GM12878 (cell line): Measurements from ENCODE around the gene TARBP2. TPM values are rescaled to one million over a fixed set of nuclear protein-coding genes. Genes with fewer than 3 reads are reported as not detected.
A peak's percentile ranks its signal among the peaks of the same experiment; 100 is the strongest.

ENCODE experiments used
- ATAC-seq: fragments of 200-7000 bp; cut with Tn5 transposase; 3 replicates; pipeline ENCODE4 v1.9.1; 2020; ENCODE audit warnings: mild to moderate bottlenecking, moderate library complexity
- BruUV-seq: library from RNA; stranded (reverse); fragments of 400-500 nt; replicated peaks from 2 replicates; lab custom pipeline; 2021; lab: Mats Ljungman, UMichigan
- CTCF ChIA-PET: fragments of 300-600 bp; sonication (Branson Sonifier 250); formaldehyde crosslinking; extraction: SDS; loops from one replicate; lab custom pipeline; 2021; ENCODE audit warnings: inconsistent platforms; lab: Yijun Ruan, JAX
- POLR2A ChIA-PET: fragments of 350-600 bp; formaldehyde crosslinking; extraction: SDS; loops from one replicate; lab custom pipeline; 2021; ENCODE audit warnings: inconsistent platforms; lab: Charles Lee
- RAD21 ChIA-PET: fragments of 300-600 bp; sonication (Branson Sonifier 250); formaldehyde crosslinking; loops from one replicate; lab custom pipeline; 2023; ENCODE audit warnings: antibody characterized with exemption; ENCODE audit not compliant: unreplicated experiment; lab: Charles Lee
- SMC1A ChIA-PET: fragments of 300-600 bp; sonication (Branson Sonifier 250); formaldehyde crosslinking; loops from one replicate; lab custom pipeline; 2023; ENCODE audit not compliant: unreplicated experiment, uncharacterized antibody; lab: Charles Lee
- DNase-seq: peaks from one replicate; pipeline ENCODE4 v3.0.0-alpha.2; 2011; ENCODE audit warnings: low read depth, low spot score
- FAIRE-seq: peaks from 3 replicates; lab custom pipeline; 2011; peaks lifted over from hg19 to GRCh38; lab: Jason Lieb, UNC
- H2AFZ ChIP-seq: 2 replicates; pipeline ENCODE4 v1.6.0; 2011; ENCODE audit warnings: low read depth, low read length, control low read depth; ENCODE audit not compliant: control insufficient read depth
- H3K27ac ChIP-seq: 2 replicates; pipeline ENCODE4 v1.5.1; 2011; ENCODE audit warnings: control low read depth; ENCODE audit not compliant: control insufficient read depth, insufficient read depth
- H3K27me3 ChIP-seq, 2 experiments: replicated peaks in 1 of 2; 2 replicates each; pipeline versions ENCODE4 v1.6.0 to v1.6.1; 2011; ENCODE audit warnings: low read length in 1 of 2; ENCODE audit not compliant: control insufficient read depth in 2 of 2, insufficient read depth in 2 of 2
- H3K36me3 ChIP-seq, 2 experiments: 2 replicates each; pipeline ENCODE4 v1.5.1; 2011; ENCODE audit warnings: low read length in 1 of 2; ENCODE audit not compliant: control insufficient read depth in 2 of 2, insufficient read depth in 2 of 2
- H3K4me1 ChIP-seq: 2 replicates; pipeline ENCODE4 v1.6.1; 2011; ENCODE audit warnings: mild to moderate bottlenecking, low read length, moderate library complexity, mixed read lengths; ENCODE audit not compliant: control insufficient read depth, insufficient read depth
- H3K4me2 ChIP-seq: 2 replicates; pipeline ENCODE4 v1.6.0; 2011; ENCODE audit warnings: control low read depth; ENCODE audit not compliant: control insufficient read depth, insufficient read depth
- H3K4me3 ChIP-seq: fragments of 200-600 bp; sonication (generic); 2 replicates; pipeline ENCODE4 v1.5.1; 2016
- H3K79me2 ChIP-seq: 2 replicates; pipeline ENCODE4 v1.6.0; 2011; ENCODE audit warnings: low read length; ENCODE audit not compliant: control insufficient read depth, insufficient read depth
- H3K9ac ChIP-seq: 2 replicates; pipeline ENCODE4 v1.8.0; 2011; ENCODE audit warnings: low read length, control low read depth, mixed read lengths; ENCODE audit not compliant: control insufficient read depth, insufficient read depth
- H3K9me3 ChIP-seq: replicated peaks from 3 replicates; pipeline ENCODE4 v1.5.1; 2011; ENCODE audit warnings: mild to moderate bottlenecking, low read length; ENCODE audit not compliant: control insufficient read depth, insufficient read depth
- H4K20me1 ChIP-seq: 2 replicates; pipeline ENCODE4 v1.6.0; 2011; ENCODE audit not compliant: control insufficient read depth, insufficient read depth
- ASH2L ChIP-seq: fragments of 300-600, 200-600 bp; sonication (generic); IDR thresholded peaks from 2 replicates; pipeline ENCODE4 v1.6.1; 2017; ENCODE audit warnings: low read depth, mild to moderate bottlenecking, borderline replicate concordance
- EP300 ChIP-seq, 2 experiments: fragments of 150-350 bp in 1 of 2; IDR thresholded peaks; 2 replicates each; pipeline ENCODE4 v1.6.1; 2011 to 2012; ENCODE audit warnings: low read depth in 2 of 2, low read length in 2 of 2, borderline replicate concordance in 1 of 2, improper control_type of control experiment in 1 of 2, inconsistent platforms in 1 of 2; ENCODE audit not compliant: control insufficient read depth in 1 of 2
- JUND ChIP-seq: IDR thresholded peaks from 2 replicates; pipeline ENCODE4 v1.6.1; 2012; ENCODE audit warnings: low read depth, mild to moderate bottlenecking, low read length, improper control_type of control experiment, moderate library complexity
- KLF5 ChIP-seq: fragments of 450-650 bp; IDR thresholded peaks from 2 replicates; pipeline ENCODE4 v1.6.1; 2014; ENCODE audit warnings: mild to moderate bottlenecking; ENCODE audit not compliant: partially characterized antibody
- MTA3 ChIP-seq: IDR thresholded peaks from 2 replicates; pipeline ENCODE4 v1.6.1; 2012; ENCODE audit warnings: low read length, inconsistent platforms, borderline replicate concordance
- NFYB ChIP-seq: IDR thresholded peaks from 2 replicates; pipeline ENCODE4 v1.6.1; 2011; ENCODE audit warnings: low read depth, mild to moderate bottlenecking, low read length, improper control_type of control experiment, moderate library complexity; ENCODE audit not compliant: insufficient read depth
- POLR2AphosphoS5 ChIP-seq: IDR thresholded peaks from 2 replicates; pipeline ENCODE4 v1.6.1; 2011; ENCODE audit warnings: mild to moderate bottlenecking, low read length, inconsistent platforms
- POU2F2 ChIP-seq: IDR thresholded peaks from 3 replicates; pipeline ENCODE4 v1.6.1; 2011; ENCODE audit warnings: low read depth, mild to moderate bottlenecking, low read length, borderline replicate concordance
- RELA ChIP-seq: fragments of 450-650 bp; IDR thresholded peaks from 2 replicates; pipeline ENCODE4 v1.8.0; 2014; ENCODE audit warnings: borderline replicate concordance; ENCODE audit not compliant: partially characterized antibody
- SIN3A ChIP-seq: IDR thresholded peaks from 2 replicates; pipeline ENCODE4 v1.6.1; 2012; ENCODE audit warnings: low read depth, low read length, improper control_type of control experiment
- SMAD5 ChIP-seq: IDR thresholded peaks from 2 replicates; pipeline ENCODE4 v1.6.1; 2016; ENCODE audit warnings: antibody characterized with exemption, low read depth
- SP1 ChIP-seq: IDR thresholded peaks from one replicate; pipeline ENCODE4 v1.6.1; 2011; ENCODE audit warnings: low read depth, low read length
- STAT3 ChIP-seq: IDR thresholded peaks from 2 replicates; pipeline ENCODE4 v1.6.1; 2011; ENCODE audit warnings: low read depth, low read length, improper control_type of control experiment
- WRNIP1 ChIP-seq: IDR thresholded peaks from 2 replicates; pipeline ENCODE4 v1.6.1; 2011; ENCODE audit warnings: low read depth, low read length, improper control_type of control experiment, borderline replicate concordance
- ZSCAN29 ChIP-seq: fragments of 450-650 bp; IDR thresholded peaks from 2 replicates; pipeline ENCODE4 v1.6.1; 2017; ENCODE audit warnings: mild to moderate bottlenecking, moderate library complexity
- WGBS: methylation state at CpG from one replicate; pipeline ENCODE4 v1.1.6; 2016; ENCODE audit warnings: low lambda C conversion rate; ENCODE audit not compliant: insufficient replicate concordance, insufficient coverage; ENCODE audit errors: missing lambda C conversion rate; 5-methylcytosine and 5-hydroxymethylcytosine counted together
- in situ Hi-C: fragments of 300-500 bp; cut with MboI; formaldehyde crosslinking; loops from 9 replicates; pipeline ENCODE4 v1.14.3; 2018; ENCODE audit warnings: mixed read lengths
- intact Hi-C: fragments of 100-400 bp; cut with micrococcal nuclease; formaldehyde crosslinking; loops from one replicate; pipeline ENCODE4 v1.14.2; 2022; ENCODE audit not compliant: unreplicated experiment
- polyA plus RNA-seq, 11 experiments: library from polyadenylated mRNA; depleted of rRNA in 4 of 11; unstranded in 6 of 11; stranded (reverse) in 5 of 11; fragments of >200 nt; fragmentation: Nextera tagmentation in 4 of 11; fragmentation: Illumina TruSeq in 1 of 11; extraction: Ambion mirVana in 4 of 11; extraction: Trizol in 1 of 11; gene quantifications; 1 replicate in 1 of 11; 2 replicates in 10 of 11; pipeline versions ENCODE4 v1.2.1 to v1.2.3, GENCODE V29; 2011 to 2016; ENCODE audit warnings: inconsistent platforms in 2 of 11, missing spikeins in 2 of 11, low read depth in 1 of 11
- total RNA-seq, 4 experiments: library from RNA; depleted of rRNA in 3 of 4; stranded (reverse); fragments of >200 nt in 3 of 4; fragmentation: Illumina TruSeq in 1 of 4; extraction: Trizol in 1 of 4; gene quantifications; 2 replicates each; pipeline versions ENCODE4 v1.2.1 to v1.2.3, GENCODE V29; 2013 to 2021
- TF ChIP-seq, protein P1 (sequence below): fragments of 450-650 bp; conservative IDR thresholded peaks from 2 replicates; pipeline ENCODE4 v1.6.1; 2017; ENCODE audit warnings: mild to moderate bottlenecking, moderate library complexity
- TF ChIP-seq, protein P2 (sequence below): IDR thresholded peaks from 2 replicates; pipeline ENCODE4 v1.6.1; 2011; ENCODE audit warnings: borderline replicate concordance, low read depth, mild to moderate bottlenecking, moderate library complexity, low read length; ENCODE audit not compliant: insufficient read depth, poor library complexity, severe bottlenecking

The TARBP2 gene
- total and polyA plus RNA-seq, 10 of the 15 experiments (the other 5 are each of a cell fraction or from before 2014, with no cell fraction given) = 5.5 to 60.1 (median 36.8) TPM

DNA sequence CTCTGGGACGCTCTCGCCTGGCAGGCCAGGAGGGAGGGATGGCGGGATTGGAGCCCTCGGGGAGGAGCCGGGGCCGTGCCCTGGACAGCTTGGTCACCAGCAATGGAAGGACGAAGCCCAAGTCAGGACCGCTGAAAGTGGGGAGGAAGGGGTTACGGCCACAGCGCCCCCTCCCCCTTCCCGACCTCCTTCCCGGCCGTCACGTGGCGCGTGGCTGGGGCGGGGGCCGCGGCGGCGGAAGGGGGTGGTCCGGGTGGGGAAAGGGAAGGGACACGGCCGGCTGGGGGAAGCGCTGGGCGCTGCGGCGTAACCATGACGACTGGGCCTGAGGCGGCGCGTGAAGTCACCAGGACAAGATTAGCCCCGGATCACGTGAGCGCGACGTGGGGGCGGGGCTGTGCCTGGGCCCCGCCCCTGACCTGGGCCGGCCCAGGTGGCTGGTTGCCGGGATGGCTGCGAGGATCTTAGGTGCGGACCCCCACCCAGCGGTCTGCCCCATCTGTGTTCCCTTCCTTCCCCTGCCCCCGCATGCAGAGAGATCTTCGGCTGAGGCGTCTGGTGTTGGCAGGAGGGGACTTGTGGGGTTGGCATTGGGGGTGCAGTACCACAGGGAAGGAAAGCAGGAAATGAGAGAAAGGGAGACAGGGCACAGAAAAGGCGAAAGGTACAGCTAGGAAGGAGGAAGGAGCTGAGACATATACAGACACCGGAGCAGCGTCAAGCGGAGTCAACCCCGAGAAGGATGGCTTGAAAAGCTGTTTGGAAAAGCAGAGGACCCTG, 8.1 kb upstream of the TARBP2 start (continued):
- TF ChIP-seq, protein P1, sequence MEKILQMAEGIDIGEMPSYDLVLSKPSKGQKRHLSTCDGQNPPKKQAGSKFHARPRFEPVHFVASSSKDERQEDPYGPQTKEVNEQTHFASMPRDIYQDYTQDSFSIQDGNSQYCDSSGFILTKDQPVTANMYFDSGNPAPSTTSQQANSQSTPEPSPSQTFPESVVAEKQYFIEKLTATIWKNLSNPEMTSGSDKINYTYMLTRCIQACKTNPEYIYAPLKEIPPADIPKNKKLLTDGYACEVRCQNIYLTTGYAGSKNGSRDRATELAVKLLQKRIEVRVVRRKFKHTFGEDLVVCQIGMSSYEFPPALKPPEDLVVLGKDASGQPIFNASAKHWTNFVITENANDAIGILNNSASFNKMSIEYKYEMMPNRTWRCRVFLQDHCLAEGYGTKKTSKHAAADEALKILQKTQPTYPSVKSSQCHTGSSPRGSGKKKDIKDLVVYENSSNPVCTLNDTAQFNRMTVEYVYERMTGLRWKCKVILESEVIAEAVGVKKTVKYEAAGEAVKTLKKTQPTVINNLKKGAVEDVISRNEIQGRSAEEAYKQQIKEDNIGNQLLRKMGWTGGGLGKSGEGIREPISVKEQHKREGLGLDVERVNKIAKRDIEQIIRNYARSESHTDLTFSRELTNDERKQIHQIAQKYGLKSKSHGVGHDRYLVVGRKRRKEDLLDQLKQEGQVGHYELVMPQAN = no peak
- TF ChIP-seq SP1 = peak; percentile 50
- TF ChIP-seq KLF5 = no peak
- peak; percentile 71; the same call in 1 of the 2 replicates for TF ChIP-seq JUND
- no peak for TF ChIP-seq STAT3
- TF ChIP-seq WRNIP1 = no peak
- no peak for TF ChIP-seq MTA3

DNA sequence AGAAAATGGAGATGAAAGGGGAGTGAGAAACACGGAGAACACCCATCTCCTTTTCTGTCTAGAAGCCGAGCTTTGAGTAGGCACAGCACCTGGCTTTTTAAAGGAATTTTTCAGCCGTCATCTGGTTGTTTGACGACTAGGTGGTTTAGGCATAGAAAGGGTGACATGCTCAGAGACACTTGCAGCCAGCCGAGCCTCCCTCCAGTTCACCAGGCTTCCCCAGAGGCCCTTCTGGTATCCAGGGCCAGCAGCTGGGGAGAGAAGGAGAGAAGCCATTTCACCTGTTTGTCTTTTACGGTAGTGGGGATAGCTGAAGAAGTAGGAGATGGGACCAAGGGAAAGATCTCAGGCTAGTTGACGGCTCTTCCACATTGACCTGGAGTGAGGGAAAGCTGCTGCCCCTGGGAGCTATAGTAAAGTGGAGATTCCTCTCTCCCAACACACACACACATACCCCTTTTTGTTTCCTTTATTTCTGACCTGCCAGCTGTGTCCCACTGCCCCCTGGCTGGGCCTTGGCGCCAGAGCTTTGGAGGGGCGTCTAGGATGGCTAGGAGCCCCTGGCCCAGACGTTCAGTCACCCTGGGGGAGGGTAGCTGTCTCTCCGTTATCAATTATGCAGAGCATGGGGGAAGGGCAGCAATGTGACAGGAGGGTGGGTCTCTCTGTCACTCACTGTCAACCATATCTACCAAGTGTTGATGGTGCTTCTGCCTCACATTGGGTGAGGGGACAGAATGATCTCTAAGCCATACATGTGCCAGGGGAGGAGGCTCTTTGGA, 7.3 kb upstream of the TARBP2 start:
- Histone ChIP-seq H3K9ac (peak overlapping the region; percentile 74), H3K4me3 (peak overlapping the region; percentile 87), H3K4me2 (peak overlapping the region; percentile 96), H2AFZ (peak overlapping the region; percentile 90), H3K4me1 (peaks cover 17% of the 10 kb centered on the region), H3K79me2 (no peaks in the 10 kb centered on the region), H3K36me3 (no peaks in the 10 kb centered on the region), H3K27ac (peak overlapping the region; percentile 46; the same call in 1 of the 2 replicates), H4K20me1 (no peaks in the 10 kb centered on the region), H3K9me3 (no peaks in the 10 kb centered on the region), H3K27me3 (no peaks in the 10 kb centered on the region)
- CTCF ChIA-PET = interaction anchor here (0.8 to 4.8 kb wide), 7 partner anchors 9 to 169 kb away, joined by 3 to 20 read pairs (median 3); partner anchors contain the start of genes NPFF and PRR13
- TF ChIP-seq ASH2L (no peak), SIN3A (no peak; the same call in 1 of the 2 replicates), EP300 (IDR thresholded peaks at IDR 0.05; ENCODE audit: borderline replicate concordance in 1 of 2, control insufficient read depth in 1 of 2, low read depth in 2 of 2, low read length in 2 of 2) (no peak), ZSCAN29 (no peak), SMAD5 (no peak), NFYB (no peak), POLR2AphosphoS5 (no peak), RELA (no peak), POU2F2 (no peak), KLF5 (no peak)
- TF ChIP-seq, protein P2, sequence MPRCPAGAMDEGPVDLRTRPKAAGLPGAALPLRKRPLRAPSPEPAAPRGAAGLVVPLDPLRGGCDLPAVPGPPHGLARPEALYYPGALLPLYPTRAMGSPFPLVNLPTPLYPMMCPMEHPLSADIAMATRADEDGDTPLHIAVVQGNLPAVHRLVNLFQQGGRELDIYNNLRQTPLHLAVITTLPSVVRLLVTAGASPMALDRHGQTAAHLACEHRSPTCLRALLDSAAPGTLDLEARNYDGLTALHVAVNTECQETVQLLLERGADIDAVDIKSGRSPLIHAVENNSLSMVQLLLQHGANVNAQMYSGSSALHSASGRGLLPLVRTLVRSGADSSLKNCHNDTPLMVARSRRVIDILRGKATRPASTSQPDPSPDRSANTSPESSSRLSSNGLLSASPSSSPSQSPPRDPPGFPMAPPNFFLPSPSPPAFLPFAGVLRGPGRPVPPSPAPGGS = no peak
- intact Hi-C loops = no loop called here
- DNase-seq = no peak
- POLR2A ChIA-PET = interaction anchor here (0.6 to 2.1 kb wide), 8 partner anchors 12 to 287 kb away, joined by 3 to 6 read pairs (median 3); partner anchors contain the start of gene ITGB7
- RAD21 ChIA-PET = interaction anchor here (1.0 to 1.5 kb wide), 5 partner anchors 12 to 182 kb away, joined by 3 to 7 read pairs (median 4); partner anchors contain the start of gene ATP5MC2
- peak; percentile 5 for ATAC-seq
- SMC1A ChIA-PET = interaction anchor here (0.6 to 3.1 kb wide), 8 partner anchors 15 to 250 kb away, joined by 3 to 9 read pairs (median 3); no protein-coding TSS in a partner anchor
- in situ Hi-C loops = no loop called here
- FAIRE-seq = peak; percentile 68
- 62% methylated on average over 11 of the region's 11 CpGs for WGBS
- TSS peak; percentile 70 for BruUV-seq
